Keratinocyte (primary cell): ENCODE results near the gene COA8. TPM values are rescaled to one million over a fixed set of nuclear protein-coding genes. Genes with fewer than 3 reads are reported as not detected.

ENCODE experiments used
- DNase-seq: peaks from one replicate; pipeline ENCODE4 v3.0.0-alpha.2; 2011; ENCODE audit warnings: low read depth, missing footprints, low spot score
- FAIRE-seq: peaks from 2 replicates; lab custom pipeline; 2011; peaks lifted over from hg19 to GRCh38; lab: Jason Lieb, UNC
- H2AFZ ChIP-seq: 2 replicates; pipeline ENCODE4 v1.6.0; 2012; ENCODE audit warnings: low read length, control low read depth, inconsistent platforms; ENCODE audit not compliant: control insufficient read depth
- H3K27ac ChIP-seq: 2 replicates; pipeline ENCODE4 v1.5.1; 2011; ENCODE audit warnings: low read length; ENCODE audit not compliant: control insufficient read depth, insufficient read depth
- H3K27me3 ChIP-seq: 3 replicates; pipeline ENCODE4 v1.6.0; 2011; ENCODE audit warnings: low read length; ENCODE audit not compliant: control insufficient read depth, insufficient read depth; ENCODE audit errors: extremely low read depth
- H3K36me3 ChIP-seq, 2 experiments: 2 replicates in 1 of 2; 3 replicates in 1 of 2; pipeline ENCODE4 v1.5.1; 2011; ENCODE audit warnings: low read length in 2 of 2, mild to moderate bottlenecking in 1 of 2; ENCODE audit not compliant: control insufficient read depth in 2 of 2, insufficient read depth in 2 of 2; ENCODE audit errors: extremely low read depth in 1 of 2
- H3K4me1 ChIP-seq: 3 replicates; pipeline ENCODE4 v1.5.1; 2011; ENCODE audit warnings: low read length; ENCODE audit not compliant: control insufficient read depth, insufficient read depth; ENCODE audit errors: extremely low read depth
- H3K4me2 ChIP-seq: 3 replicates; pipeline ENCODE4 v1.6.0; 2011; ENCODE audit warnings: low read depth, low read length; ENCODE audit not compliant: control insufficient read depth, insufficient read depth; ENCODE audit errors: extremely low read depth
- H3K4me3 ChIP-seq, 3 experiments: fragments of 200-600 bp in 1 of 3; sonication (generic) in 1 of 3; 2 replicates in 2 of 3; 3 replicates in 1 of 3; pipeline ENCODE4 v1.5.1; 2011 to 2016; ENCODE audit warnings: low read length in 3 of 3, mild to moderate bottlenecking in 3 of 3, control low read depth in 2 of 3, inconsistent platforms in 1 of 3, low read depth in 1 of 3, mixed read lengths in 1 of 3, mixed run types in 1 of 3, moderate library complexity in 1 of 3; ENCODE audit not compliant: control insufficient read depth in 2 of 3, insufficient read depth in 2 of 3; ENCODE audit errors: extremely low read depth in 1 of 3
- H3K79me2 ChIP-seq: 2 replicates; pipeline ENCODE4 v1.6.0; 2012; ENCODE audit warnings: low read length; ENCODE audit not compliant: control insufficient read depth, insufficient read depth
- H3K9ac ChIP-seq: 3 replicates; pipeline ENCODE4 v1.6.0; 2011; ENCODE audit warnings: low read length; ENCODE audit not compliant: control insufficient read depth, insufficient read depth; ENCODE audit errors: extremely low read depth
- H3K9me1 ChIP-seq: 3 replicates; pipeline ENCODE4 v1.6.0; 2011; ENCODE audit warnings: low read length; ENCODE audit not compliant: control insufficient read depth, insufficient read depth; ENCODE audit errors: extremely low read depth
- H3K9me3 ChIP-seq: 2 replicates; pipeline ENCODE4 v1.5.1; 2012; ENCODE audit warnings: low read depth, low read length; ENCODE audit not compliant: control insufficient read depth
- H4K20me1 ChIP-seq: 3 replicates; pipeline ENCODE4 v1.6.0; 2011; ENCODE audit warnings: low read length; ENCODE audit not compliant: control insufficient read depth, insufficient read depth; ENCODE audit errors: extremely low read depth
- EZH2 ChIP-seq: IDR thresholded peaks from one replicate; pipeline ENCODE4 v1.6.1; 2012; ENCODE audit warnings: inconsistent platforms, mild to moderate bottlenecking, low read length, moderate library complexity
- dilution Hi-C: fragments of 300-500 bp; cut with MboI; formaldehyde crosslinking; loops from one replicate; pipeline ENCODE4 v1.7.0; 2020; ENCODE audit warnings: low sequenced_read_pairs; ENCODE audit not compliant: extremely low pct_ligation_motif_present
- polyA plus RNA-seq, 5 experiments: library from polyadenylated mRNA; depleted of rRNA in 3 of 5; stranded (reverse) in 3 of 5; stranded (forward) in 1 of 5; unstranded in 1 of 5; fragments of >200 nt; gene quantifications; 1 replicate in 1 of 5; 2 replicates in 3 of 5; 3 replicates in 1 of 5; pipeline versions ENCODE4 v1.2.1 to v1.2.3, GENCODE V29; 2011 to 2012; ENCODE audit warnings: missing spikeins in 2 of 5, low read depth in 1 of 5, low replicate concordance in 1 of 5
- TF ChIP-seq, protein P1 (sequence below), 3 experiments: IDR thresholded peaks in 1 of 3; conservative IDR thresholded peaks in 1 of 3; optimal IDR thresholded peaks in 1 of 3; 2 replicates in 2 of 3; 3 replicates in 1 of 3; pipeline versions ENCODE3 to v1.5.1; 2011; ENCODE audit warnings: low read length in 3 of 3, mild to moderate bottlenecking in 3 of 3, moderate library complexity in 2 of 3, control low read depth in 1 of 3, inconsistent platforms in 1 of 3; ENCODE audit not compliant: insufficient read depth in 2 of 3; ENCODE audit errors: extremely low read depth in 1 of 3

The COA8 gene
- polyA plus RNA-seq, 1 donor (not counting 4 experiments of a cell fraction or from before 2014, with no cell fraction given) = 24.8 TPM

DNA sequence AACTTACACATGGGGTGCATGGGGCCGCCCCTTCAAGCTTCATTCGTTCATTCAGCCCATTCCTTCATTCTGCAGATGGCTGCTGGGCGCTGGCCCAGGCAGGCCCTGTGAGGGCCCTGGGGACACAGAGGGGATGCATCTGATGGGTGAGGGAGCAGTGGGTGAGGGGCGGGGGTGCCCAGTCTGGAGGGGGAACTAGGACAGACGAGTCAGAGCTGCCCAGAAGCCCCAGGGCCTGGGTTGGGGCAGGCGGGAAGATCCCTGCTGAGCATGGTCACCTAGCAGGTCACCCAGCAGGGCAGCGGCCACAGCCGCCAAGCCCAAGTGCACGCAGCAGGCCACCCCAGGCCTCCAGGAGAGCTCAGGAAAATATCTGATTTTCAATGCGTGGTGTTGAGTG lies 19.6 kb upstream of the COA8 start:
- TF ChIP-seq, protein P1, sequence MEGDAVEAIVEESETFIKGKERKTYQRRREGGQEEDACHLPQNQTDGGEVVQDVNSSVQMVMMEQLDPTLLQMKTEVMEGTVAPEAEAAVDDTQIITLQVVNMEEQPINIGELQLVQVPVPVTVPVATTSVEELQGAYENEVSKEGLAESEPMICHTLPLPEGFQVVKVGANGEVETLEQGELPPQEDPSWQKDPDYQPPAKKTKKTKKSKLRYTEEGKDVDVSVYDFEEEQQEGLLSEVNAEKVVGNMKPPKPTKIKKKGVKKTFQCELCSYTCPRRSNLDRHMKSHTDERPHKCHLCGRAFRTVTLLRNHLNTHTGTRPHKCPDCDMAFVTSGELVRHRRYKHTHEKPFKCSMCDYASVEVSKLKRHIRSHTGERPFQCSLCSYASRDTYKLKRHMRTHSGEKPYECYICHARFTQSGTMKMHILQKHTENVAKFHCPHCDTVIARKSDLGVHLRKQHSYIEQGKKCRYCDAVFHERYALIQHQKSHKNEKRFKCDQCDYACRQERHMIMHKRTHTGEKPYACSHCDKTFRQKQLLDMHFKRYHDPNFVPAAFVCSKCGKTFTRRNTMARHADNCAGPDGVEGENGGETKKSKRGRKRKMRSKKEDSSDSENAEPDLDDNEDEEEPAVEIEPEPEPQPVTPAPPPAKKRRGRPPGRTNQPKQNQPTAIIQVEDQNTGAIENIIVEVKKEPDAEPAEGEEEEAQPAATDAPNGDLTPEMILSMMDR (optimal IDR thresholded peaks at IDR 0.05 in 1 of 3, IDR thresholded peaks at IDR 0.05 in 1 of 3, conservative IDR thresholded peaks at IDR 0.05 in 1 of 3; ENCODE audit: extremely low read depth in 1 of 3, insufficient read depth in 2 of 3, low read length in 3 of 3) = no peak
- TF ChIP-seq EZH2 = no peak
- FAIRE-seq (no peak), DNase-seq (no peak)
- no peaks in the 10 kb centered on the region for H3K79me2 ChIP-seq
- peaks cover 7% of the 10 kb centered on the region for H4K20me1 ChIP-seq
- H3K4me2 ChIP-seq = no peak overlapping the region
- no peak overlapping the region for H3K9ac ChIP-seq
- H3K36me3 ChIP-seq = no peaks in the 10 kb centered on the region
- H3K27ac ChIP-seq = no peak overlapping the region
- H3K9me3 ChIP-seq = no peaks in the 10 kb centered on the region
- H3K27me3 ChIP-seq = no peaks in the 10 kb centered on the region
- no peak overlapping the region for H2AFZ ChIP-seq
- dilution Hi-C loops = no loop called here
- peaks cover 31% of the 10 kb centered on the region for H3K4me1 ChIP-seq
- H3K9me1 ChIP-seq = no peaks in the 10 kb centered on the region
- H3K4me3 ChIP-seq = no peak overlapping the region

DNA sequence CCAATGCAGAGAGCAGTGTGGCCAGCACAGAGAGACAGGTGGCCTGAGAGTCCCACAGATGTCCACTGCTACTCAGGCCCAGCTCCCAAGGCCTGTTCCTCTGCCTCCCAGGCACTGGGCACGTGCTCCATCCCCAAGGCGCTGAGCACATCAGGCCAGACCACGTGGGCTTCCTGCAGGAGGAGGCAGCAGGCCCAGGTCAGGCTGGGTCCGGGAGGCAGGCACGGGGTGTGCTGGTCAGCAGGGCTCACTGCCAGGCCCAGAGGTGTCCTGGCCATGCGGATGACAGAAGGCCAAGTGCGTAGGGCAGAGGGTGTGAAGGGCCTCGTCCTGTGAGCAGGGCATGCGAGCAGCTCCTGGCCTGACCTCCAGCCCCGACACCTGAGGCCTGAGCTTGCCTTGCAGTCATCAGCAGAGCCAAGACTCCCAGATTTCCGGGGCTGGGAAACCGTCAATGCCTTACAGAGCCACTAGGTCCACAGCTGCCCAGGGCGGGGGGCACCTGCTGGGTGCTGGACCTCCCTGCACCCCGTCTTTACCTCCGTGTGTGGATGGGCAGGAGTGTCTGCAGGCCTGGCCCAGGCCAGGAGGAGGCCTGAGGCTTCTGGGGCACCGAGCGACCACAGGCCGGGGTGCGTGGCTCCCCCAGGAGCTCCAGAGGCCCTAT lies 18.9 kb upstream of the COA8 start:
- Histone ChIP-seq H3K27ac (no peak overlapping the region), H3K4me2 (no peak overlapping the region)
- FAIRE-seq = no peak

More for the DNA sequence above, 18.9 kb upstream of the COA8 start:
- Histone ChIP-seq H2AFZ (no peak overlapping the region), H3K27me3 (no peaks in the 10 kb centered on the region), H3K4me3 (no peak overlapping the region), H3K4me1 (peaks cover 31% of the 10 kb centered on the region), H4K20me1 (peaks cover 7% of the 10 kb centered on the region), H3K9ac (no peak overlapping the region), H3K36me3 (no peaks in the 10 kb centered on the region), H3K9me3 (no peaks in the 10 kb centered on the region), H3K9me1 (no peaks in the 10 kb centered on the region), H3K79me2 (no peaks in the 10 kb centered on the region)
- dilution Hi-C loops = no loop called here
- no peak for DNase-seq
- TF ChIP-seq EZH2 = no peak
- TF ChIP-seq, protein P1 (optimal IDR thresholded peaks at IDR 0.05 in 1 of 3, IDR thresholded peaks at IDR 0.05 in 1 of 3, conservative IDR thresholded peaks at IDR 0.05 in 1 of 3; ENCODE audit: extremely low read depth in 1 of 3, insufficient read depth in 2 of 3, low read length in 3 of 3) = no peak
